ENCODE measurements around the gene ARSG.

The ARSG gene

DNA sequence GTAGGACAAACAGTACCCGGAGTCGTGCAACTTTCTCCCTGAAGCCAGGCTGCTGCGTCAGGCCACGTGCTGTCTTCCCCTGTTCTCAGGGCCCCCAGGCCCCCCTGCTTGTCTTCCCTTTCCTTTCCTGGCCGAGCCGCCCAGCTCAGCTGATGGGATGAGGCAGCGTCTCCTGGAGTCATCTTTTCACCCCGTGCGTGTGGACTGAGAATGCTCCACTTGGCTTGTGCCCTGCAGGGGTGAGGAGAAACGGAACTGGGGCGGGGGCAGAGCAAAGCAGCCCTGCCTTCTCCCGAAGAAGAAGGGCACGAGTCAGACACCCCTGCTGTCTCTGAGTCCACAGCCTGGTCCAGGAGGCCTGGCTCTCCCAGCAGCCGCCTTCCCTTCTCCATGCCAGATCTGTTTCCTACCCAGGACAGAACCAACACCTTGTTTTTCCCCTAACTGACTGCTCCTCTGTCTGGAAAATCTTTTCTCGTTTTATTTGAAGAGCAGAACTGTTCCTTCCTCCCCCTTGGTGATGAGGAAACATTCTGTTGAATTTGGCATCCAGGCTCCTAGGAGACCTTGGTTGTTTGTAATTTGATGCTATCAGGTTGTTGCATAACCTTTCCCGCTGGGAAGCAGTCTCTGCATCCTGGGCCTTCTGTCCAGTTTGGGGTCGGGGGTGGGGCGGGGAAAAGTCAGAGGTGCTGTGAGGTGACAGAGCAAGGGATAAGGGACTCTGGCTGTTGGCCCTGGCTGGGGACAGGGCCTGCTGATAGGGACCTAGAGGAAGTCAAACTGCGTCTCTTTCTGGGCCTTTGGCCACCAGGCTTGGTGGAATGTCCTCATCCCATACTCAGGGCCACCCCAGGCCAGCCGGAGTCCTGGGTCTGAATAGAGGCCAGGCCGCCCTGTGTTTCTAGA lies 87.2 kb downstream of the ARSG start:
- TF ChIP-seq POLR2A (IDR thresholded peaks at IDR 0.05; ENCODE audit: low read length) (no peak), GATA1 (IDR thresholded peaks at IDR 0.05; ENCODE audit: low read depth, low read length) (no peak)
- no peak for DNase-seq

DNA sequence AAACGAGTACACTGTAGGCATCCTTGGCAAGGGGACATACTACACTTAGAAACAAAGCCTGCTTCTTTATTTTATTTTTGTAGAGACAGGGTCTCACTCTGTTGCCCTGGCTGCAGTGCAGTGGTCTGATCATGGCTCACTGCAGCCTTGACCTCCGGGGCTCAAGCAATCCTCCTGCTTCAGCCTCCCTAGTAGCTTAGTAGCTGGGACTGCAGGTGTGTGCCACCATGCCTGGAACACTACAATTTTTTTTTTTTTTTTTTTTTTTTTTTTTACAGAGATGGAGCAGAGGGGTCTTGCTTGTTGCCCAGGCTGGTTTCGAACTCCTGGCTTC lies 87.8 kb downstream of the ARSG start:
- DNase-seq, result no peak
- no peak for TF ChIP-seq POLR2A (IDR thresholded peaks at IDR 0.05; ENCODE audit: low read length)
- TF ChIP-seq GATA1 (IDR thresholded peaks at IDR 0.05; ENCODE audit: low read depth, low read length), result no peak

DNA sequence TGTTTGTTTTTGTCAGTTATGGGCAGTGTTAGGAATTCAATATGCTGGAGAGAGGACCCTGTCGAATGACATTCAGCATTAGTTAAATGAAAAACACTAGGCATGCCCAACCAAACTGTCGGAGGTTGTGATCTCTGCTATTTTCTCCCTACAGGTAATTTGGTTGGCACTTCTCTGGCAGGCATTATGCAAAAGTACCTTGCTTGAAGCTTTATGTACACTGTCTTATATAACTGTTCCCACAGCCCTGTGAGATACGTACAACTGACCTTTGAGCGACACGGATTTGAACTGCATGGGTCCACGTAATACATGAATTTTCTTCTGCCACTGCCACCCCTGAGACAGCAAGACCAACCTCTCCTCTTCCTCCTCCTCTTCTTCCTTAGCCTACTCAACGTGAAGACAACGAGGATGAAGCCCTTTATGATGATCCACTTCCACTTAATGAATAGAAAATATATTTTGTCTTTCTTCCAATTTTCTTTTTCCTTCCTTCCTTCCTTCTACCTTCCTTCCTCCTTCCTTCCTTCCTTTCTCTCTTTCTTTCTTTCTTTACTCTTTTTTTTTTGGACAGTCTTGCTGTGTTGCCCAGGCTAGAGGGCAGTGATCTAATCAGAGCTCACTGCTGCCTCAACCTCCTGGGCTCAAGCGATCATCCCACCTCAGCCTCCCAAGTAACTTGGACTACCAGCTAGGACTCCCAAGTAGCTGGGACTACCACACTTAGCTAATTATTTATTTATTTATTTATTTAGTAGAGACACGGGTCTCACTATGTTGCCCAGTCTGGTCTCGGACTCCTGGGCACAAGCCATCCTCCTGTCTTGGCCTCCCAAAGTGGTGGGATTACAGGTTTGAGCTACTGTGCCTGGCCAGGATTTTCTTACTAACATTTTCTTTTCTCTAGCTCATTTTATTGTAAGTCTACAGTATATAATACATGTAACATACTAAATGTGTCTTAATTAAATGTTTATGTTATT lies 88.7 kb downstream of the ARSG start:
- no peak for TF ChIP-seq GATA1 (IDR thresholded peaks at IDR 0.05; ENCODE audit: low read depth, low read length)
- no peak for TF ChIP-seq POLR2A (IDR thresholded peaks at IDR 0.05; ENCODE audit: low read length)

DNA sequence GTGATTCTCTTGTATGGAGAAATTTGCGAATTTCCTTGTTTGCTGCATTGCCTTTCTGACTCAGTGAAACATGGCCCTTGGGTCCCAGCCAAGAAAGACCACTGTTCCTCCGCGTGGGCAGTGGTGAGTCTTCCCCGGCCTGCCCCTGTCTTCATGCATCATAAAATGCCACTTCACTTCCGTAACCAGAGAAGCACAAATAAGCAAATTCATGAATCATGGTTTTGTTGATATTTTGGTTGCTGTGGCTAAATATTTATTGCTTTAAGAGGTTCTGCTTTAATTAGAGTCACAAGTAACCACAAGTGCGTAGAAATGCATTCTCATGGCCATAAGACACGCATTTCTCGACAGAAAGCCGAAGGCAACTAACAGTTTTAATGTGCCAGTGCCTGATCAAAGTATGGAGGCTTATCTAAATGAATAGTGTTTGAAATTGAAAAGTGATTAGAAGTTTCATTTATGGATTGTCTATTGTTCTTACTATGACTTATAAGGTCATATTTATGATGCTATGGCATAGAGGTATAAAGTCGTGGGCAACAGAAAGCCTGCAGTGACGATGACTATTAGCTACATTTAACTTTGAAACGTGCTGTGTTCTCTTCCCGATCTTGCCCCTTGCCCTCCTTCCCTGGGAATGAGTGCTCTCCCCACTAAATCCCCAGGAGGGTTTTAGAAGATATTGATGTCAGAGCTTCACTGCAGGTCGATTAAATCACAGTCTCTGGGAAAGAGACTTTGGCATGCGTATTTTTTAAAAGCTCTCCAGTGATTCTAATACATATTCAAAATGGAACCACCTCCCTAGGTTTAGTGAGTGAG lies 90.0 kb downstream of the ARSG start:
- TF ChIP-seq GATA1 (IDR thresholded peaks at IDR 0.05; ENCODE audit: low read depth, low read length) (no peak), POLR2A (IDR thresholded peaks at IDR 0.05; ENCODE audit: low read length) (no peak)
- no peak for DNase-seq

More for the DNA sequence above, 88.7 kb downstream of the ARSG start:
- no peak for DNase-seq

DNA sequence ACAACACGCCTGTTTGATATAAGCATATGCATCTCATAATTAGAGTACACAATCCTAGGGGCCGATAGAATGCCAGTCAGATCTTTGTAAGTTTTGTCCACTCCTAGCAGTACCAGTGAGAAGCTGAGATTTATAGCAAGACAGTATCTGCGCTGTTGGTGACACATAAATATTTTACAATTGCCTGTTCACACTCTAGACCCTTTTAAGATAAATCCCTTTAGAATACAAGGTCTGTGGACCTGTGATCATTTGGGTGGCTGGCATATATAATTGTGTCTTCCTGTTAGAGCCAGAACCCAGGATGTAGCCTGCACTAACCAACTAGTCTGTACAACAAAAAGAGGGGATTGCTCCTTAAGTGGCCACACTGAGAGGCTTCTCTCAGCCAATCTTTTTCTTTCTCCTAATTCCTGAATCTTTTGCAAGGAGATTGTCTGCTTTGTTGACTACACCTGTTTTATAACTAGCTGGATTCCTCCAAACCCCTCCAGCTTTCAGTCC lies 91.3 kb downstream of the ARSG start:
- DNase-seq, result no peak
- TF ChIP-seq POLR2A (IDR thresholded peaks at IDR 0.05; ENCODE audit: low read length) (no peak), GATA1 (IDR thresholded peaks at IDR 0.05; ENCODE audit: low read depth, low read length) (no peak)

DNA sequence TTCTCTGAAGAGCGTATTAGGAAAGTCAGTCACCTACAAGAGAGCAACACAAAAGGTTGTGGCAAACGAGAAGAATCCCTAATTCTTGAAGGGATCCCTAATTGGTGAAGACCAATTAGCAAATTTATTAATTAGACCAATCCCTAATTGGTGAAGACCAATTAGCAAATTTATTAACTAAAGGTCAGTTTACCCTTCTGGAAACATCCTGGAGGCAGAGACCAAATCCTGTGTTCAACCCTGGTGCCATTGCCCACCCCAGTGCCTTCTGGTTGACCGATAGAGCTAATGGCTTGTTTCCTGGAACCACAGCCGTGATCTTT lies 91.8 kb downstream of the ARSG start:
- TF ChIP-seq GATA1 (IDR thresholded peaks at IDR 0.05; ENCODE audit: low read depth, low read length) (no peak), POLR2A (IDR thresholded peaks at IDR 0.05; ENCODE audit: low read length) (no peak)
- no peak for DNase-seq

DNA sequence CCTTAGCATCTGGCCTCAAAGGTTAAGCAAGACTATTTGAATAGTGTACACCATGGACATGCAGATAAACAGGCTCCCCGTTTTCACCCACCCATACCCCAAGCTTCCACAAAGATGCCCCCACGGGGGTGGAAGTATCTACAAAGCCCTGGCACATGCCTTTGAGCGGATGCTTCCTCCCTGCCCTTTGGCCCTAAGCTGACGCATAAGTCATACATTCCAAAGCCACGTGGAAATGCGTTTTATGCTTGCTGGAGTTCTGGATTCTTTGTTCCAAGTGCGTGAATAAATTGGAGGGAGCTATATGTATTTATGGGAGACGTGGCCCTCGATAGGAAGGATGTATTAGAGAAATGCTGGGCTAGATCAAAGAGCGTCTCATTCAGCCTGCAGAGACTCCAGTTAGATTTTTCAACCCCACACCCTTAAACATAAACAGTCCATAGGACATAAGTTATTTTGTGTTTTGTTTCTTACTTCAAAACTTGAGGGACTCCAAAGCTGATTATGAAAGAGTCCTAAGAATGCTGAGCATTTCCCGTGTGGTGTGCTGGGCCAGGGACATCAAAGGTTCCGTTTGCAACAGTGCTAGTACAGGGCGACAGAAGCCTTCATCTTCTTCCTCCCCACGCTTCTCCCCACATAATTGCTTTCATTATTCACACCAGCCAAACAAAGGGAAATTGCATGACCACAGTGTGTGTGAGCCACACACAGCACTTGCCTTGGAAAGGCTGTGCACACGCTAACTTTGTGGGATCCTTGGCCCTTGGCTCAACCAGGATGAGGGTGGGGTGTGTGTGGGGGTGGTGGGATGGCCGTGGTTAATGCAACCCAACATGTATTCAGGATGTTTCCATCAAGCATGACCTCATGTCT lies 92.4 kb downstream of the ARSG start:
- no peak for DNase-seq
- TF ChIP-seq POLR2A (IDR thresholded peaks at IDR 0.05; ENCODE audit: low read length) (no peak), GATA1 (IDR thresholded peaks at IDR 0.05; ENCODE audit: low read depth, low read length) (no peak)

DNA sequence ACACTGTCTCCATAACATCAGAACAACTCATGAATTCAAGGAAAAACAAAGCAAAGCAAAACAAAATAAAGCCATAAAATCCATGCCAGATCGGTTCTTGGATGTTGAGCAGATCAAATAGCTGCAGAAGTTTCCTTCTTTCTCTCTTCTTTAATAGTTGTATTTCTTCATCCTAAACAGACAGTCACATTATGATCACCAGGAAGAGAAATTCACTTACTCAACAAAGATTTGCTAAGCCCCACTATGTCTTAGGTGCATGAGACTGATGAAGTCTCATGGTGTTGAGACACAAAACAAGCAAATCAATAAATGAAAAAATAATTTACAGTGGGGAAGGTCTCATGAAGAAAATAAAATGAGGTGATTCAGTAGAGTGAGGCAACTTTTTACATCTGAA lies 93.2 kb downstream of the ARSG start:
- no peak for DNase-seq
- TF ChIP-seq GATA1 (IDR thresholded peaks at IDR 0.05; ENCODE audit: low read depth, low read length), result no peak

DNA sequence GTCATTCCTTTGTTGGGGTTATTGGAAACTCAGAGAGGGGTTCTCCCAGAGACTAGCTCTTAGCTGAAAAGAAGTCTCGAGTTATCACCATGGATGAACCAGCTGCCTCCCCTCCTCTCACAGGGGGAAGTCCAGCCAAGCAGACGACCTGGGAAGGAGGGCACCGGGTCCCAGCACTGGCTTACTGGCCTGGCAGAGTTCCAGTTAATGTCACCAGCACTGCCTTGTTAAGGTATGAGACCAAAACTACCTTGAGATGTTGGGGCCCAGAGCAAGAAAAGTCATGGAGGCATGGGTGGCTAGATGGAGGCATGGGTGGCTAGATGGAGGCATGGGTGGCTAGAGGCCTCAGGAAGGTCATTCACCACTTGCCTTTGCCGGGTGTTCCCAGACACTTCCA lies 93.6 kb downstream of the ARSG start:
- TF ChIP-seq POLR2A (IDR thresholded peaks at IDR 0.05; ENCODE audit: low read length), result no peak
- TF ChIP-seq GATA1 (IDR thresholded peaks at IDR 0.05; ENCODE audit: low read depth, low read length), result no peak
- no peak for DNase-seq

DNA sequence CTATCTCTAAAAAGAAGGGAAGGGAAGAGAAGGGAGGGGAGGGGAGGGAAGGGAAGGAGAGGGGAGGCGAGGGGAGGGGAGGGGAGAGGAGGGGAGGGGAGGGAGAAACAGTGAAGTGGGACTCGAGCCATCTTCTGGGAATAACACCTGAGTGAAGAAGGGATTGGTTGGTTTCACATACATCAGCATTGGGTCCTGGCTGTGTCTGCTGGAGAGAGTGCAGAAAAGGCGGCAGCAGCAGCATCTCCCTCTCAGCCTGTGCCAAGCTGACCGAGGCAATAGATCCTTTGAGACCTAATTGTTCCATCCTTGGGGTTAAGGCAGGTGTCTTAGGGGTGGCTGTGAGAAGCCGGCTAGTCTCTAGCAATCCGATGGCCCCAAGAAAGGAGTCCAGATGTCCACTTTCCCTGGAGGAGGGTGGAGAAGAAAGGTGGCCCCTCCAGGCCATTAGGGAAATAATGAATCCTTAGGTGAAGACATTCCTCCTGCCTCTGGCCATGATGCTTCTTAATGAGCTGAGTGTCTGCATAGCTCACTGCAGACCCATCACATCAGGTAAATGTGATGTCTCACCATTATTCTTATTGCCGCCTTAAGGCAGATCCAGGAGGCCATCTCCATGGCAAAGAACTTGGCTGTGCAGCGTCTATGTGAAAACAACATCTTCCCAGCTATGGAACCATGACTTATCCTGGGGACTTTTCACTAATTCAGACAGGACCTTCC lies 94.4 kb downstream of the ARSG start:
- TF ChIP-seq GATA1 (IDR thresholded peaks at IDR 0.05; ENCODE audit: low read depth, low read length), result no peak
- no peak for TF ChIP-seq POLR2A (IDR thresholded peaks at IDR 0.05; ENCODE audit: low read length)
- no peak for DNase-seq

DNA sequence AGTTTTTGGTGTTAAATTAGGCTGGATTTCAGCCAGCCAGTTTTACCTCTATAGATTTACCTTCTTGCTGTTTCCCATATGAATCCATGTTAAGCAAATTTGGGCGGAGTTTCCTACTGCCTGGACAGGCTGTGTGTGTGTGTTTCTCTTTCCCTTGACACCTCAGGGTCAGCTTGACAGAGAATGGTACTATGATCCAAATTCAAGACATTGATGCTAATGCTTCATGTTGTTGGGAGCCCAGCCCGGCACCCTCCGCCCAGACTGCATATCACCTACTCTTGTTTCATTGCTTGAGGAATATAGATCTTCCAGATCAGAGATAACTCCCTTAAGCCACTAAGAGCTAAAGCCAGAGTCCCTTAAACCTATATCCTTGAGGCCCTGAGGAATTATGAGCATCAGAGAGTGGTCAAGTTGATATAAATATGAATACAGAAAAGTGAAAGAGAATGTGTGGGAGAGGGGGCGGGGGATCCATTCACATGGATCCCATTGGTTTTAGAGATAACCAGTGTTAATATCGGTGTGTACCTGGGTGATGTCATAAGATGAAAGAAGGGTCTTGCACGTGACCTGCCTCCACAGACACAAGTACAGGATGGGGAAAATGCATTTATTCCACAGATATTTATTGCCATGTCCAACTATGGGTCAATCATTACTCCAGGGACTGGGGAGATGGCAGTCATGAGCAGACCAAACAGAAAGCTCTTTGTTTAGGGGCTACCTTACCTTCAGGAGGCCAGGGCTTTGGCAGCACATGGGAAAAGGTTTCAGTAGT lies 96.3 kb downstream of the ARSG start:
- no peak for DNase-seq
- TF ChIP-seq GATA1 (IDR thresholded peaks at IDR 0.05; ENCODE audit: low read depth, low read length), result no peak
- no peak for TF ChIP-seq POLR2A (IDR thresholded peaks at IDR 0.05; ENCODE audit: low read length)
